HG03280 (cell line): Measurements from ENCODE around the gene CCSER1.
"Not testable (repeated sequence)": the region's sequence is repeated elsewhere in the genome, so short reads cannot be mapped to it uniquely, and the experiment has no call there.

Experiments
- ATAC-seq: cut with Tn5 transposase; IDR thresholded peaks from one replicate; pipeline ENCODE4 v1.9.1; 2021; ENCODE audit warnings: mild to moderate bottlenecking, moderate library complexity; ENCODE audit not compliant: unreplicated experiment

CCSER1 gene

GRCh38 chr4:90996813-90997212 is 869.6 kb downstream of the CCSER1 start:
- ATAC-seq: no peak

- no peak for ATAC-seq
Measured at GRCh38 chr4:91015861-91016260, 888.7 kb downstream of the CCSER1 start.

GRCh38 chr4:91019513-91019912 is 892.3 kb downstream of the CCSER1 start:
- ATAC-seq: no peak

GRCh38 chr4:91025241-91026148 is 898.3 kb downstream of the CCSER1 start:
- ATAC-seq: no peak

GRCh38 chr4:91028228-91028627 is 901.0 kb downstream of the CCSER1 start:
- ATAC-seq: no peak

- ATAC-seq: no peak
Measured at GRCh38 chr4:91031761-91032160, 904.6 kb downstream of the CCSER1 start.

GRCh38 chr4:91032725-91033445 is 905.7 kb downstream of the CCSER1 start:
- no peak for ATAC-seq

- no peak for ATAC-seq
Measured at GRCh38 chr4:91035276-91035675, 908.1 kb downstream of the CCSER1 start.

GRCh38 chr4:91037951-91038350 is 910.8 kb downstream of the CCSER1 start:
- no peak for ATAC-seq

- no peak for ATAC-seq
Measured at GRCh38 chr4:91057871-91058270, 930.7 kb downstream of the CCSER1 start.

GRCh38 chr4:91058345-91058744 is 931.2 kb downstream of the CCSER1 start:
- ATAC-seq: no peak

GRCh38 chr4:91064157-91064853 is 937.1 kb downstream of the CCSER1 start:
- ATAC-seq: no peak

- no peak for ATAC-seq
Measured at GRCh38 chr4:91065117-91065516, 937.9 kb downstream of the CCSER1 start.

GRCh38 chr4:91070736-91071135 is 943.5 kb downstream of the CCSER1 start:
- no peak for ATAC-seq

- no peak for ATAC-seq
Measured at GRCh38 chr4:91076147-91076546, 949.0 kb downstream of the CCSER1 start.

GRCh38 chr4:91085961-91086360 is 958.8 kb downstream of the CCSER1 start:
- no peak for ATAC-seq

GRCh38 chr4:91087743-91088142 is 960.5 kb downstream of the CCSER1 start:
- no peak for ATAC-seq

GRCh38 chr4:91089178-91089577 is 962.0 kb downstream of the CCSER1 start:
- no peak for ATAC-seq

GRCh38 chr4:91092398-91092980 is 965.3 kb downstream of the CCSER1 start:
- no peak for ATAC-seq

GRCh38 chr4:91094220-91094619 is 967.0 kb downstream of the CCSER1 start:
- ATAC-seq: not testable (repeated sequence)

GRCh38 chr4:91099666-91100065 is 972.5 kb downstream of the CCSER1 start:
- no peak for ATAC-seq
